ENCODE data around the gene KLF4.

GRCh38 chr9:107518037-107518807, 28.7 kb upstream of the KLF4 start:
- no peak for TF ChIP-seq CTCF (conservative IDR thresholded peaks at IDR 0.05; ENCODE audit: low read length)
- TF ChIP-seq EZH2phosphoT487 (IDR thresholded peaks at IDR 0.05; ENCODE audit: borderline replicate concordance, low read depth, low read length) = no peak
